ENCODE data around the gene LRRC70.
"Not testable (repeated sequence)": the region's sequence is repeated elsewhere in the genome, so short reads cannot be mapped to it uniquely, and the experiment has no call there.

Gene LRRC70

GRCh38 chr5:62606878-62607277 lies 28.3 kb downstream of the LRRC70 start:
- no peak for DNase-seq (ENCODE audit: low read depth in 2 of 2)

GRCh38 chr5:62607615-62608014 lies 29.0 kb downstream of the LRRC70 start:
- no peak for DNase-seq (ENCODE audit: low read depth in 2 of 2)

DNA sequence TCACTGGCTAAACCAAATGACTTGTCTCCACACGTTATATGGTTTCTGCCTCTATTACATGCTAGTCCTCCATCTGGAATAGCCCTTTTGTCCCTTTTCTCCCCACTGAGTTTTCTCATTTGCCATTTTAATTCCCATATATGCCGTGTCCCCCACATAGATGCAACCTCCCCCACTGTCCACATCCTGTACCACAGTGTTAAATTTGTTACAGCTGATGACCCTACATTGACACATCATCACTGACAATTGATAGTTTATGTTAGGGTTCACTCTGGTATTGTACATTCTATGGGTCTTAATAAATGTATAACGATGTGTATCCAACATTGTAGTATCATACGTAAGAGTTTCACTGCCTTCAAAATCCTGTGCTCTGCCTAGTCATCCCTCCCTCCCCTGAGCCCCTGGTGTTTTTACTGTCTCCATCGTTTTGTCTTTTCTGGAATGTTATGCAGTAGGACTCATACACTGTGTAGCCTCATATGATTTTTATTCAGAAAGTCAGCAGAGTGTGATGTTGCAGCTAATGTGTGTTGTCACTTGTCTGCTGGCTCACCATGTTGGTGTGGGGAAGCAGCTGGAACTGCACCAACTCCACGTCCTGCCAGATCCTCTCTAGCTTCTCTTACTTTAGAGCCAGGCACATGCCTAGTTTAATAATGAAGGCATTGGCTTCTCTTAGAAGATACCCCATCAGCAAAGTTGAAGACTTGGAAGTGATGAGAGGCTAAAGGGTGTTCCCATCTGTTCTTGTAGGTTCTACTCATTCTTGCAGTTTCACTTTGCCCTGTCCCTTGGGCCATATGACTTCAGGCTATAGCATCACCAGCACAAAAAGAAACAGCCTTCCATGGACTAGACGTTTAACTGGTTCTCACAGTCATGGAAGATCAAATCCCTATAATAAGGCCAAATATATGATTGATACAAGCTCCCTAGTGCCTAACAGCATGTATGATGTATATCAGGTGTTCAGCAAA lies 30.2 kb downstream of the LRRC70 start:
- no peak for DNase-seq (ENCODE audit: low read depth in 2 of 2)

DNA sequence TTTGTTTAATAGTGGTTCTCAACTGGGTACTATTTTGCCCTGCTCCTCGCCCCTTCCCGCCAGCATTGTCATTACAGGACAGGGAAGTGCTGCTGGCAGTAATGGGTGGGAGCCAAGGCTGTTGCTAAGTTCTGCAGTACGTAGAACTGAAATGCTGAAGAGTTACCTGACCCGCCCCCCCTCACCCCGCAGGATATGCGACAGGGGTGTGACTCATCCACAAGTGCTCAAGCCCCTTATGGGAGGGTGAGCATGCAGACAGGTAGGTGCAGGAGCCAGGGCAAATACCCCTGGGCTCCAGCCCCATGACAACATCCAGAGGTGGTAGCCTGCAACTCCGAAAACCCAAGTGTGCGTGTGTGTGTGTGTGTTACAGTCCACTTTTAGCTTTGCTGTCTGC lies 35.7 kb downstream of the LRRC70 start:
- DNase-seq (ENCODE audit: low read depth in 2 of 2) = no peak

DNA sequence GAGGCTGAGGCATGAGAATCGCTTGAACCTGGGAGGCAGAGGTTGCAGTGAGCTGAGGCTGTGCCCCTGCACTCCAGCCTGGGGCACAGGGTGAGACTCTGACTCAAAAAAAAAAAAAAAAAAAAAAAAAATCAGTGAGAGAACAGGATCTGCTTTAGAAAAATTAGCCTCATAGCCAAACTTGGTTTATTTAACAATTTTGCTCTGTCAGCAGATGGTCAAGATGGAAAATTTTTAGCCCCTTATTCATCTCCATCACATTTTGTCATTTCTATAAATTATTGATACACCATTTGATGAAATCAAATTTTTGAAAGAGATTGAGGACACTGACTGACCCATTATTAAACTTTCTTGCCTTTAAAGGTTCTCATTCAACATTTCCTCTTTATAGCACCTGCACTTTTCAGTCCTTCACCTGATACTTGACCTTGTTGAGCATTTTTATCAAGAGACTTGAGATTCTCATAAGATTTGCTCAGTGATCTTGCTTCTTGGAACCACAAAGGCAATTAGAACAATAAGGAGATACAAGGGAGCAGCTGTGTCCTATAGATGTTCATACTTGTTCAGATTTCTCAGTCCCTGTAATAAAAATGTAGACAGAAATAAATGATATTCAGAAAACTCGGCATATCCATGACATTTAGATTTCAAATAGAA lies 38.1 kb downstream of the LRRC70 start:
- DNase-seq (ENCODE audit: low read depth in 2 of 2) = no peak

DNA sequence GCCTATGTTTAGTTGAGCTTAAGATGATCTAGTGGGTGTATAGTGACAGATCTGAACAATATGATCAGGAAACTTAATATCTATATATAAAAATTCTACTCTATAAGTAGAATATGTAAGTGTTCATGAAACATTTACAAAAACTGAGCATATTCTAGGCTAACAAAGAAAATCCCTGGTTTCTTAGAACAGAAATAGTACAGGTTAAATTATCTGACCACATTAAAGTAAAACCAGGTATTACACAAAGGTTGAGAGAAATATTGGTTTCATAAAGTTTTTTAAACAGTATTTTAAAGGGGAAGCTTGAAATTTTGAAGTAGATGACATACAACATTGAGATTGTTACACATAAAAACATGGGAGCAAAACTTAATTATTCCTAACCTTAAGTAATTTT lies 39.3 kb downstream of the LRRC70 start:
- DNase-seq (ENCODE audit: low read depth in 2 of 2) = no peak

DNA sequence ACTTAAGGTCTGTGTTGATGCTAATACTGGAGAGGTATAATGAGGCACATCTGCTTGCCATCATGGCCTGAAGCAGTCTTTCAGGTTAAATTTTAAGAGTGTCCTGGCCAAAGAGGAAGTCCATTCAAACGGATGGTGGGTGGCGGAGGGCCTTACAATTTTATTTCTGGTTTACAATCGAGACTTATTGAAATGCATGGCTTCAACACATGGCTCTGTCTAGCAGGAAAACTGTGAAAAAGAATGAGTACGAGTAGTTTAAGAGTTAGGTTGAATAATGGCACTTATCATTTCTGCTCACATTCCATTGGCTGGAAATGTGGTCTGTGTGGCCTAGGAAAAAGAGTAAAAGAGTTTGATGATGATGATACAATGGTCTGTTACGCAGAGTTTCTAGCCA lies 42.1 kb downstream of the LRRC70 start:
- no peak for DNase-seq (ENCODE audit: low read depth in 2 of 2)

GRCh38 chr5:62621280-62621679 lies 42.7 kb downstream of the LRRC70 start:
- no peak for DNase-seq (ENCODE audit: low read depth in 2 of 2)

GRCh38 chr5:62623271-62623670 lies 44.7 kb downstream of the LRRC70 start:
- DNase-seq (ENCODE audit: low read depth in 2 of 2) = no peak

GRCh38 chr5:62624436-62624835 lies 45.8 kb downstream of the LRRC70 start:
- not testable (repeated sequence) for DNase-seq (ENCODE audit: low read depth in 2 of 2)

DNA sequence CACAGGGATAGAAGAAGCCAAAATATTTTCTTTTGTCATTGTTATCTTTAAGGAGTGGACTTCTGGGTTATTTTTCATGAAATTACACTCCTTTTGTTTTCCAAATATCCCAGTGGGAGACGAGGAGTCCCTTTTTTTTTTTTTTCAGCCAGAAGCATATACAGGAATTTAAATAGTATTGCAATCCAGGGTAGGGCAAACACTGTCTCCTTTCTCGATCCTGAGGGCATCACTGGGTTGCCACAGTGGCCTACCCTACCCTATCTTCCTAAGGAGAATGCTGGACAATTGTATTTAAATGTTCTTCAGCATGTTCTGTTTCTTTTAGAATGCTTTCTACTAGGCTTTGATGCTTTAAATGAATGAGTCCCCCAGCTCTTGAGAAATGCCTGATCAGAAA lies 47.9 kb downstream of the LRRC70 start:
- DNase-seq (ENCODE audit: low read depth in 2 of 2) = no peak

DNA sequence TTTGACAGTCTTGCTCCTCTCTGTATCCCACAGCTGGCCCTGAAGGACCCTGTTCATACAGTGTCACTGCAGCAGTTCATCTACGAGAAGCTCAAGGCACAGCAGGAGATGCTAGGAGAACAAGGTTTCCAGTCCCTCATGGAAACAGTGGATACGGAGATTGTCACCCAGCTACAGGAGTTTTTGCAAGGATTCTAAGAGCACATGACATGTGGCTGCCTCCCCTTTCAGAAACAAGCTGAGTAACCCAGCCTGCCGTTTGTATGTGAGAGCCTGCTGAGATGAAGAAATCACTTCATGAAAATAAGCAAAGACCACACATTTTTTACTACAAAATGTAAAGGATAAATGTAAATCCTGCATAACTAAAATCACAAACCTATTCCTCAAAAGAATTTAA lies 48.5 kb downstream of the LRRC70 start:
- no peak for DNase-seq (ENCODE audit: low read depth in 2 of 2)

- DNase-seq (ENCODE audit: low read depth in 2 of 2) = no peak
Observed at GRCh38 chr5:62627901-62628300, 49.3 kb downstream of the LRRC70 start.

All from stimulated activated CD8-positive, alpha-beta memory T cell treated with anti-CD3 and anti-CD28 coated beads, Interleukin-15, amount 100 ng/mL, for 48 hours (primary cell).